ENCODE data around the gene UIMC1. TPM values are rescaled to one million over a fixed set of nuclear protein-coding genes. Genes with fewer than 3 reads are reported as not detected.

Gene UIMC1
- total RNA-seq, 1 donor from 2014 or later, result 67.7 TPM

- no peak overlapping the region for H3K27ac Mint-ChIP-seq
- Histone ChIP-seq H3F3A (ENCODE audit: low read depth) (peaks cover 35% of the 10 kb centered on the region), H3K27me3 (no peaks in the 10 kb centered on the region), H3K4me2 (peak overlapping the region; percentile 83), H2AFZ (replicated peaks) (no peak overlapping the region), H3K27ac (peak overlapping the region; percentile 84), H3K9ac (no peak overlapping the region), H4K20me1 (ENCODE audit: low read depth) (peaks cover 4% of the 10 kb centered on the region), H3K36me3 (no peaks in the 10 kb centered on the region), H3K9me3 (ENCODE audit: low read depth) (no peaks in the 10 kb centered on the region), H3K79me2 (ENCODE audit: low read depth) (no peaks in the 10 kb centered on the region), H3K4me1 (peaks cover 48% of the 10 kb centered on the region), H3K4me3 (no peak overlapping the region)
- peak overlapping the region; percentile 52 for H3K4me3 Mint-ChIP-seq
- peaks cover 14% of the 10 kb centered on the region for H3K27me3 Mint-ChIP-seq (ENCODE audit: insufficient read depth, low read depth)
- H3K36me3 Mint-ChIP-seq, result no peaks in the 10 kb centered on the region
- TF ChIP-seq CTCF (IDR thresholded peaks at IDR 0.05) (no peak), EZH2phosphoT487 (IDR thresholded peaks at IDR 0.05) (no peak), EZH2 (IDR thresholded peaks at IDR 0.05) (no peak)
- H3K4me1 Mint-ChIP-seq, result peaks cover 39% of the 10 kb centered on the region
- H3K9me3 Mint-ChIP-seq, result no peaks in the 10 kb centered on the region
- DNase-seq (ENCODE audit: low spot score), result no peak
Measured at GRCh38 chr5:176868126-176868525, 138.5 kb downstream of the UIMC1 start.

GRCh38 chr5:176866707-176867310 lies 139.8 kb downstream of the UIMC1 start:
- no peak overlapping the region for H3K9ac ChIP-seq
- H3K4me3 ChIP-seq, result peak overlapping the region; percentile 34
- peaks cover 45% of the 10 kb centered on the region for H3K4me1 Mint-ChIP-seq
- H3K79me2 ChIP-seq (ENCODE audit: low read depth), result no peaks in the 10 kb centered on the region
- H3K36me3 Mint-ChIP-seq, result no peaks in the 10 kb centered on the region
- peaks cover 4% of the 10 kb centered on the region for H4K20me1 ChIP-seq (ENCODE audit: low read depth)
- peaks cover 16% of the 10 kb centered on the region for H3K27me3 Mint-ChIP-seq (ENCODE audit: insufficient read depth, low read depth)
- no peaks in the 10 kb centered on the region for H3K27me3 ChIP-seq
- peak overlapping the region; percentile 83 for H3K4me2 ChIP-seq
- H3K36me3 ChIP-seq, result no peaks in the 10 kb centered on the region
- no peak overlapping the region for H2AFZ ChIP-seq (replicated peaks)
- peak overlapping the region; percentile 84 for H3K27ac ChIP-seq
- peaks cover 41% of the 10 kb centered on the region for H3F3A ChIP-seq (ENCODE audit: low read depth)
- DNase-seq (ENCODE audit: low spot score), result peak; percentile 95
- H3K9me3 Mint-ChIP-seq, result no peaks in the 10 kb centered on the region
- H3K27ac Mint-ChIP-seq, result peak overlapping the region; percentile 54
- TF ChIP-seq EZH2 (IDR thresholded peaks at IDR 0.05) (no peak), EZH2phosphoT487 (IDR thresholded peaks at IDR 0.05) (no peak), CTCF (IDR thresholded peaks at IDR 0.05) (no peak)
- peak overlapping the region; percentile 68 for H3K4me3 Mint-ChIP-seq
- H3K9me3 ChIP-seq (ENCODE audit: low read depth), result no peaks in the 10 kb centered on the region
- H3K4me1 ChIP-seq, result peaks cover 61% of the 10 kb centered on the region

GRCh38 chr5:176865964-176866363 lies 140.6 kb downstream of the UIMC1 start:
- H3K4me3 ChIP-seq, result no peak overlapping the region
- no peak overlapping the region for H3K9ac ChIP-seq
- no peaks in the 10 kb centered on the region for H3K9me3 Mint-ChIP-seq
- H3K4me1 Mint-ChIP-seq, result peaks cover 45% of the 10 kb centered on the region
- no peaks in the 10 kb centered on the region for H3K36me3 Mint-ChIP-seq
- peak overlapping the region; percentile 81 for H3K27ac ChIP-seq
- H3F3A ChIP-seq (ENCODE audit: low read depth), result peaks cover 41% of the 10 kb centered on the region
- H3K9me3 ChIP-seq (ENCODE audit: low read depth), result no peaks in the 10 kb centered on the region
- H4K20me1 ChIP-seq (ENCODE audit: low read depth), result peaks cover 4% of the 10 kb centered on the region
- peaks cover 64% of the 10 kb centered on the region for H3K4me1 ChIP-seq
- H3K36me3 ChIP-seq, result no peaks in the 10 kb centered on the region
- no peaks in the 10 kb centered on the region for H3K79me2 ChIP-seq (ENCODE audit: low read depth)
- DNase-seq (ENCODE audit: low spot score), result no peak
- H3K27ac Mint-ChIP-seq, result peak overlapping the region; percentile 81
- H3K27me3 Mint-ChIP-seq (ENCODE audit: insufficient read depth, low read depth), result peaks cover 16% of the 10 kb centered on the region
- peak overlapping the region; percentile 83 for H3K4me2 ChIP-seq
- H3K27me3 ChIP-seq, result no peaks in the 10 kb centered on the region
- H2AFZ ChIP-seq (replicated peaks), result no peak overlapping the region
- TF ChIP-seq EZH2 (IDR thresholded peaks at IDR 0.05) (no peak), CTCF (IDR thresholded peaks at IDR 0.05) (no peak)
- H3K4me3 Mint-ChIP-seq, result no peak overlapping the region
